ENCODE data around the gene INPP5E. TPM values are rescaled to one million over a fixed set of nuclear protein-coding genes. Genes with fewer than 3 reads are reported as not detected.

Gene INPP5E
- total RNA-seq, 2 experiments from 2014 or later, result 20.2 to 21.3 TPM

GRCh38 chr9:136416427-136416826 is 23.2 kb downstream of the INPP5E start:
- H3K4me2 ChIP-seq (ENCODE audit: low read length), result no peak overlapping the region
- H3K27ac ChIP-seq (ENCODE audit: low read depth, low read length, poor library complexity, severe bottlenecking), result no peak overlapping the region
- CTCF ChIA-PET (ENCODE audit: unreplicated experiment), result no interaction called here
- intact Hi-C loops (cut with micrococcal nuclease; ENCODE audit: unreplicated experiment), result no loop called here
- no peaks in the 10 kb centered on the region for H3K9me3 ChIP-seq (ENCODE audit: low read length)
- H3K79me2 ChIP-seq (ENCODE audit: insufficient read depth, low read depth, low read length), result peaks cover 15% of the 10 kb centered on the region
- TF ChIP-seq EZH2phosphoT487 (IDR thresholded peaks at IDR 0.05; ENCODE audit: borderline replicate concordance, low read depth, low read length) (no peak), CTCF (conservative IDR thresholded peaks at IDR 0.05; ENCODE audit: low read length) (no peak)
- no TSS peak for BruUV-seq (replicated peaks)
- H3K36me3 ChIP-seq (ENCODE audit: insufficient read depth, low read length), result peaks cover 93% of the 10 kb centered on the region
- no peak overlapping the region for H3K4me3 ChIP-seq (ENCODE audit: low read depth, low read length, poor library complexity, severe bottlenecking)
- H3K9me2 ChIP-seq (ENCODE audit: insufficient read depth, low read length), result no peaks in the 10 kb centered on the region
- DNase-seq (ENCODE audit: low spot score), result no peak
- no peaks in the 10 kb centered on the region for H4K20me1 ChIP-seq (ENCODE audit: insufficient read depth, low read length)
- no peak overlapping the region for H2AFZ ChIP-seq (ENCODE audit: low read length)
- peaks cover 9% of the 10 kb centered on the region for H3K4me1 ChIP-seq (ENCODE audit: insufficient read depth, low read length, poor library complexity, severe bottlenecking)
- POLR2A ChIA-PET, result no interaction called here

- H2AFZ ChIP-seq (ENCODE audit: low read length), result no peak overlapping the region
- H4K20me1 ChIP-seq (ENCODE audit: insufficient read depth, low read length), result no peaks in the 10 kb centered on the region
- ChIA-PET CTCF (ENCODE audit: unreplicated experiment) (no interaction called here), POLR2A (interaction anchor here (0.5 to 0.7 kb wide), 2 partner anchors 404 to 1536 kb away, joined by 3 read pairs; no protein-coding TSS in a partner anchor)
- no TSS peak for BruUV-seq (replicated peaks)
- DNase-seq (ENCODE audit: low spot score), result no peak
- intact Hi-C loops (cut with micrococcal nuclease; ENCODE audit: unreplicated experiment), result no loop called here
- H3K4me3 ChIP-seq (ENCODE audit: low read depth, low read length, poor library complexity, severe bottlenecking), result no peak overlapping the region
- no peaks in the 10 kb centered on the region for H3K9me3 ChIP-seq (ENCODE audit: low read length)
- no peaks in the 10 kb centered on the region for H3K9me2 ChIP-seq (ENCODE audit: insufficient read depth, low read length)
- H3K36me3 ChIP-seq (ENCODE audit: insufficient read depth, low read length), result peaks cover 69% of the 10 kb centered on the region
- no peak overlapping the region for H3K27ac ChIP-seq (ENCODE audit: low read depth, low read length, poor library complexity, severe bottlenecking)
- H3K4me2 ChIP-seq (ENCODE audit: low read length), result no peak overlapping the region
- H3K79me2 ChIP-seq (ENCODE audit: insufficient read depth, low read depth, low read length), result peaks cover 44% of the 10 kb centered on the region
- TF ChIP-seq CTCF (conservative IDR thresholded peaks at IDR 0.05; ENCODE audit: low read length), result no peak
- H3K4me1 ChIP-seq (ENCODE audit: insufficient read depth, low read length, poor library complexity, severe bottlenecking), result peaks cover 26% of the 10 kb centered on the region
These were observed 26.7 kb downstream of the INPP5E start for GRCh38 chr9:136412962-136413361.

GRCh38 chr9:136411378-136411777 is 28.3 kb downstream of the INPP5E start:
- Histone ChIP-seq H3K27ac (ENCODE audit: low read depth, low read length, poor library complexity, severe bottlenecking) (no peak overlapping the region), H3K79me2 (ENCODE audit: insufficient read depth, low read depth, low read length) (peaks cover 49% of the 10 kb centered on the region), H3K9me3 (ENCODE audit: low read length) (no peaks in the 10 kb centered on the region), H3K4me2 (ENCODE audit: low read length) (peak overlapping the region; percentile 83), H3K36me3 (ENCODE audit: insufficient read depth, low read length) (peaks cover 69% of the 10 kb centered on the region), H3K9me2 (ENCODE audit: insufficient read depth, low read length) (no peaks in the 10 kb centered on the region), H4K20me1 (ENCODE audit: insufficient read depth, low read length) (no peaks in the 10 kb centered on the region), H3K4me1 (ENCODE audit: insufficient read depth, low read length, poor library complexity, severe bottlenecking) (peaks cover 26% of the 10 kb centered on the region), H2AFZ (ENCODE audit: low read length) (no peak overlapping the region), H3K4me3 (ENCODE audit: low read depth, low read length, poor library complexity, severe bottlenecking) (peak overlapping the region; percentile 92)
- TSS peak; percentile 76 for BruUV-seq (replicated peaks)
- no peak for DNase-seq (ENCODE audit: low spot score)
- ChIA-PET CTCF (ENCODE audit: unreplicated experiment) (no interaction called here), POLR2A (interaction anchor here (0.6 to 0.9 kb wide), 2 partner anchors 10 to 16 kb away, joined by 3 read pairs; no protein-coding TSS in a partner anchor)
- TF ChIP-seq CTCF (conservative IDR thresholded peaks at IDR 0.05; ENCODE audit: low read length), result no peak
- TF ChIP-seq EZH2phosphoT487 (IDR thresholded peaks at IDR 0.05; ENCODE audit: borderline replicate concordance, low read depth, low read length), result no peak
- intact Hi-C loops (cut with micrococcal nuclease; ENCODE audit: unreplicated experiment), result loop anchor here (2.0 kb wide), 1 partner anchor 71 kb away; the partner anchor contains the start of gene SEC16A

All from OCI-LY7 (cell line).